HG03469 (cell line): Measurements from ENCODE around the gene CUBN.
"Not testable (repeated sequence)": the region's sequence is repeated elsewhere in the genome, so short reads cannot be mapped to it uniquely, and the experiment has no call there.

Source experiments
- ATAC-seq: cut with Tn5 transposase; IDR thresholded peaks from one replicate; pipeline ENCODE4 v1.9.1; 2021; ENCODE audit warnings: mild to moderate bottlenecking, moderate library complexity, moderate number of reproducible peaks; ENCODE audit not compliant: unreplicated experiment

Gene CUBN

DNA sequence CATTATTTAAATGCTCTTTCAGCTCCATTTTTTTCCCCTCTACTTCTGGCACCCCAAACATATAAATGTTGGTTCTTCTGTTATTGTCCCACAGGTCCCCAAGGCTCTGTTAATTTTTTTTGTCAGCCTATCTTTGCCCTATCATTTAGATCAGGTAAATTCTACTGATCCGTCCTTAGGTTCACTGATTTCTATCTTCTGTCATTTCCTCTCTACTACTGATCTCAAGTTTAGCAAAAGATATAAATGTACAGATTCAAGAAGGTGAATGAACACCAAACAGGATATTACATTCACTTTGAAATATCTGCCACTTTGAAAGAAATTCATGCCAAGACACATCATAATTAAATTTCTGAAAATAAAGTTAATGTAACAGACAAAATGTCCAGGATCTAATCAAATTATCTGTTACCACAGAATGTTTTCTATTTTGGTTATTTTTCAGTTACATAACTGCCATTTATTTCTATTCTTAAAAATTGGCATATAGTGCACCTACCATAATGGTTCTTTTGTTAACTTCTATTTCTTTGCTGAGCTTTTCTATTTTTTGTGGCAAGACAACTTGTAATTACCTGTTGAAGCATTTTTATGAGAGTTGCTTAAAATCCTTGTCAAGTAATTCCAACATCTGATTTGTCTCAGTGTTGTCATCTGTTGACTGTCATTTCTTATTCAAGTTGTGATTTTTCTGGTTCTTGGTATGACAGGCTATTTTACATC, 12.1 kb upstream of the CUBN start:
- ATAC-seq = no peak

DNA sequence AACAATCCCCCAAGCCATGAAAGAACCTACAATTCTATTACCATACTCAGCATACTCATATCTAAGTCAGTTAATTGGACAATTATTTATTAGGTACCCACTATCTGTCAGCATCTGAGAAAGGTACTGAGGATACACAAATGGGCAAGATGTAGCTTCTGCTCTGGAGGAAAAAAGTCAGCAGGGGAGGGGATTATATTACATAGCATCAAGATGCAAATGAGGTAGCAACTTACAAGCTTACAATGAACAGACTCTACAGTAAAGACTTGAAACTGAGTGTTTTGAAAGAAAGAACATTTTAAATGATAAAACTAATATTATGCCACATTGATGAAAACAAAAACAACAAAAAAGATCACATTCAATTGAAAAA, 10.8 kb upstream of the CUBN start:
- no peak for ATAC-seq

DNA sequence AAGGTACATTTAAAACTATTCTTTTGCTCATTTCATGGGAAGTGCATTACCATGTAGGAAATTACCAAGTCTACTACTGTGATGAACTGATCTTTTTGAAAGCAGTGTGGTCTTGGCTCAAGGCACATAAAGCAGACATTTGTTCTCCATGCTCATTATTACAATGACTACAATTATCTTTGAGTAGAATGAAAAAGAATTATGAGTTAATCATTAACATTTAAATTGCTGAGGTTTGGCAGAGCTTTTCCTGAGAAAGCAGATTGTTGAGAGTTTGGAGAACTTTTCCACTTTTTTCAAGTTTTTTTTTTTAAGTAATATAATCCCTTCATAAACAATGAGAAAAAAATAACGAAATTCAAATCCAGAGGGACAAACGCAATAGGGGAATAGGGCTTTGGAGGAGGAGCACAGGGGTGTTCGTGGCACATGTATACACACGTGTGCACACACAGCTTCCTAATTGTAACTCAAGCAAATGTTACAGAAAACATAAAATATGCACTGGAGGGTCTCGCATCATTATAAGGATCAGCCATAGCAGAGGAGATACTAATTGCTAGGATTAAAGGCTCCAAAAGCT, 8.9 kb upstream of the CUBN start:
- no peak for ATAC-seq

DNA sequence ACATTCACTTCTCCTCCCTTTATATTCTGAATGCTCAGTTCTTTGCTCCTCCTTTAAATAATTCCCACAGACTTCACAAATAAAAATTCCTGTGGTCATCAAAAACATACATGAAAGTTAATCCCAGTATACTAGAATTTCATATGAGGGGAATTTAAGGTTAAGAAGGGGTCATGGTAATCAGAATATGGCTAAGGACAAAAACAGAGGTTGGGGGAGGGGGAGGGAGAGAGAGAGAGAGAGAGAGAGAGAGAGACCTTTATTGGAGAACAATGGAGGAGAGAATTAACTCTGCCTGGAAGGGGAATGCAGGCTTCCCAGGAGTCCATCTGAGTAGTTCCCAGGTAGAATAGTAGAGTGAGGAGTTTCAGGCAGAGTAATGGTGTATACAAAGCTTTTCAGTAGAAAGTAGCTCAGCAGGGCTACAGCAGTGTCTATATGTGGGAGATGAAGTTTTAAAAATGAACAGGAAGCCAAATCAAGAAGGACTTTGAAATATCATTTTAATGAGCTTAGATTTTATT, 5.2 kb upstream of the CUBN start:
- ATAC-seq = no peak

DNA sequence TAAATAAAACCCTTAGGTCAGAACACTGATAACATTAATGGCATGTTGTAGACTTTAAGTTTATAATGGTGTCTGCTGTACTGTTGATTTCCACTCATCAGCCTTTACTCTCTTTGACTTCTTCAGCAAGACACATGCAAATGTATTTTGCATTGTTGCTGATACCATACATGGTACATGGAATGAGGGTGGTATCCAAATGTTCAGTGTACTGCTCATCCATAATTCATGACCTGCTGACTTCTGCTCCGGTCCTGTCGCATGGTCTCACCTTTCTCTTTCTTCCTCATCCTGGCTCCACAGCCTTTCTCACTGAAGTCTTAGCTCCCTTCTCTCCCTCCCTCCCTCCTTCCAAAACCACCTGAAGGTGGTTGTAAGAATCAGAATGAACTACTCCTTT, 4.7 kb upstream of the CUBN start:
- no peak for ATAC-seq

DNA sequence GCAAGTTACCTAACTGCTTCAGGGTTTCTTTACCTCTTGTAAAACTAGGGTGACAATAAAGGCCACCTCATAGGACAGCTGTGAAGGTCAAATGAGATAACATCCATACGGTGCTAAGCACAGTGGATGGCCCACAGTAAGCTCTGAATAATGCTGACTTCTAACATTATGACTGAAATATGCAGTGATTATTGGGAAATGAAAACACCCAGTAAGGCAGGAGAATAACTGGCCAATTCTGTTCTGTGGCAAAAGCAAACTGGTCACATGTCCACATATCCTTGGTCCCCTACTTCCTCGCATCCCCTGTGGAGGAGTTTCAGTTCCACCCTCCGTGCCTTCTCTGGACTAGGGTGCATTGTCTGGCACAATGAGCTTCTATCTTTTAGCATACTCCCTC, 1.4 kb downstream of the CUBN start:
- no peak for ATAC-seq

DNA sequence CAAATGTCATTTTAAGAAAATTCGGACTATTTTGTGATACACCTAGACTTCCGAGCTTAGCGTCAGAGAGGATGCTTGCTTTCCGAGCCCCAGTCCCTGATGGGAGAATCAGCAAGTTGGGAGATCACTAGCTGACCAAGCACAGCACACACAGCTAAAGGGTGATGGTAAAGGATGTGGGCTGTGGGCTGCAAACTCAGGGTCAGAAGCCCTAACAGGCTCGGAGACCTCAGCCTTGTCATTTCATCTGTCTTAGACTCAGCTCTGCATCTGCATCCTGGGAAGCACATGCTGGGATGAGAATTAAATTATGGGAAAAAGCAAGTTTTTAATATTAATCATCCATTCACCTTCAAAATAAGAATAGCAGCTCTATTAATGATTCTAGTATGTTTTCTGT, 3.3 kb downstream of the CUBN start:
- no peak for ATAC-seq

DNA sequence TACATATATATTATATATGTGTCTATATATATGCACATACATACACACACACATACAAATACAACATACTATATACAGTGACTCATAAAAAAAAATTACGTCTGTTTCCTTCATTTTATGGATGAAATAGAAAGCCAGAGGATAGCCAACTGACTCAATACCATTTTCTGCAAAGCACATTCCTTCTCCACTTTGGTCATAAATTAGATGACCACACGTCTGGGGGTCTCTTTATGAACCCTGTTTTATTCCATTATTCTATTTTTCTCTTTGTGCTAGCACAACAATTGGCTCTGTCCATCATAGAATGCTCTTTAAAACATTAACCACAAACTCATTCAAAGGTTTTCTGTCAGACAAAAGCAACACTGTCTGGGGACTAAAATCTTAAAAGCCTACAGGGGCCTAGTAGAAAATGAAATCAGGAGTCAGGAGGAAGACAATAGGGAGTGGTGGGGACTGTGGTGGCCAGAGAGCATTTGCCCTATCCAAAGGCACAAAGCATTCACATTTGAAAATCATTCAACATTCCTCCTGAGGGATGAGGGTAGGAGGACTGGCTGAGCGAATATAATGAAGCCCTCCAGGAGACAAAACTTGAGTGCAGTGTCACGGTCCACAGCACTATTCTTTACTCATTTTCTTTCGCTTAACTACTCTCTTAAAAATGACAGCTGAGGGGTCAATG, 4.3 kb downstream of the CUBN start:
- ATAC-seq = no peak

DNA sequence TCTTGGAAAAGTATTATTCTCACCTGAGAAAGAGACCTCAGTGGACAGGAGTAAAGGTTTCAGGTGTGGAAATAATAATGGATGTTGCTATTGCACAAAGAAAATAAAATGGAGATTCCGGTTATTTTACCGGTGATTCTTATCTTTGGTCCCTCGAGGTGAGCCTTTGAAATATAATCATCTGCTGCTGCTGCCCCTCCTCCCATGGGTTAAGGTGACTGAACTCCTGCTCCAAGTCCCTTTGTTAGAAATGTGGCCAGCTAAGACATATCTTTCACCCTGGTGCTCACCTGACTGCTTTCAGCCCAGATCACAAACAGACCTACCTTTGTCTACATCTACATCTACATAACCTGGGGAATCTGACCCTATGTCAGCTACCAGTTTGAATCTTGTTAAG, 5.7 kb downstream of the CUBN start:
- no peak for ATAC-seq

DNA sequence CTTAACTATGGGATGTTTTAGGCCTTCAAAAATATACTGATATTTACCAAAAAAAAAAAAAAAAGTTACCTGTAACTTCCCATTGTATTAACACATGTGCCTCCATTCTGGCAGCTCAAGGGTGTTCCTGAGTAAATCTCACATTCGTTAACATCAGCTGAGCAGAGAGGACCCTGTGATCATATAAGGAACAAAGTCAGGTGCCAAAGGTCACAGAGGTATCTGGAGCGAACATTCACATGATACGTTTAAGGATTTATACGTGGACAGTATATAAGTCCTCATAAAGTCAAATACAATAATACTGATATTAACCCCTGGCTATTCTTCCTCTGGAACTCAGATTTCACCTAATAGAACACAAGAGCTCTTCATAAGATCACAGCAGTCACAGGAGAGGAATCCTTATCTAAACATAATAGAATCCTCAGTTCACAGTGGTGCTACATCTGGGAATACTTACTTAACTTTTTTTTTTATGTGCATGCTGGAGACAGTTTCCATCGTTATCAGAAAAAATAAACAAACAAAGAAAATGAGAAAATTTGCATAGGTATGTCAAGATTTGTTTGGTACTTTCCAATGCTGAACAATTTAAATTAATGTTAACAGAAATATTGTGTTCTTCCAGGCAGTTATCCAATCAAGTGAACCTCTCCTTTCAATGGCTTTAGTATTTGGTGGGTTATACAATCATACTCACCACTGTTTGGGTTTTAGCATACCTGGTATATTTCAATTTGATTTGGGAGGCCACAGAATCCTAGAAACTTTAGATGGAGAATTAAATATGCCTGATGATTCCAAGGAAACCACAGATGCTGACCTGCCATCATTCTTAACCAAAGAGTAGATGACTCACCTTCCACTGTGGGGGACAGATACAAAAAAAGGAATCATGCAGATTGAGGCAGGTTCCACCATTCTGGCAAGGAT, 6.6 kb downstream of the CUBN start:
- ATAC-seq = no peak

DNA sequence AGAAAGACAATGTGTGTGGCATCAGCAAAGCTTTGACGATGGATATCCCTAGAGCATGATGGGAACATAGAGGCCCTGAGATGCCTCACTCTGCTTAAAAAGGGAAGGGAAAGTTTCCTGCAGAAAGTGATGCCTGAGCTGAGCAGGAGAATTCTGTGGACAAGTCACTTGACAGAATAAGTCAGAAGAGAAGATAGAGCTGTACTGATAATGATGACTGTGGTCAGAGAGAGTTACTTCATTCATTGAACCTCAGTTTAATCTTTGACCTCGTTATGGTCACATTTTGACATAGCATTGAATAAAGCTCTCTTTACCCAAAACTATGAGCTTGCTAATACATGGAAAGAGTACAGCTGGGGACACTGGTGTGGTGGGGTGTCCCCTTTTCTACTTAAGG, 7.6 kb downstream of the CUBN start:
- ATAC-seq = no peak

DNA sequence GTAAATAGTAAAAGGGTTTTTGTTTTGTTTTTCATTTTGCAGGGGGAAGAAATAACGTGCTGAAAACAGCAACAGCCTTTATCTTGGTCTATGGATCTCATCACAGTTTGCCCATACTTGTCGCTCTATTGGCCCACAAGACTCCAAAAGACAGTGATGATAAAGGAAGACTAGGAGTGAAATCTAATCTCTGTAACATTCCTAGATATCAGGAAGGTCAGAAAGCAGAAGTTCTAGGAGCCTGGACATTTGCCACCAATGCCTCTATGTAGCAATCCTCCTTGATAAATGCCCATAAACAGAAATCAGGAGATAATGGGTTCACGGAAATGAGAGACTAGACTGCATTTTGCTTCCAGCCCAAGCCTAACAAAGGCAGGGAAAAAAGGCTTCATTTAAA, 8.9 kb downstream of the CUBN start:
- ATAC-seq = no peak

DNA sequence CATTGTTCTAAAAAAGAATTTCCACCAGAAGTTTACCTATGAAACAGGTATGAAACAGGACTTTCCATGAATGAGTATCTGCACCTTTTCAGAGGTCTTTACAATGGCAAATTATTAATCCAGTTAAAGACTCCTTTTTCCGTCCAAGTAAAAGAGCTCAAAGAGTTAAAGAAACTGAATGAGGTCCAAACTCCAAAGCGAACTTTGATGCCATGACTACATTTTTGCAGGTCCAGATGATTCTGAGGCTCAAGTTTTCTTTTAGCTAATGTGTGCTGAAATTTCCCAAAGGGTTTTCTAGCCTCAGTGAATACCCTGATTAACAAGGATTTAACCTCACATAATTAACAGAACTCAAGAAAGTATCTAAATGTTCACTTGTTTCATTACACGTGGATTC, 9.8 kb downstream of the CUBN start:
- no peak for ATAC-seq

DNA sequence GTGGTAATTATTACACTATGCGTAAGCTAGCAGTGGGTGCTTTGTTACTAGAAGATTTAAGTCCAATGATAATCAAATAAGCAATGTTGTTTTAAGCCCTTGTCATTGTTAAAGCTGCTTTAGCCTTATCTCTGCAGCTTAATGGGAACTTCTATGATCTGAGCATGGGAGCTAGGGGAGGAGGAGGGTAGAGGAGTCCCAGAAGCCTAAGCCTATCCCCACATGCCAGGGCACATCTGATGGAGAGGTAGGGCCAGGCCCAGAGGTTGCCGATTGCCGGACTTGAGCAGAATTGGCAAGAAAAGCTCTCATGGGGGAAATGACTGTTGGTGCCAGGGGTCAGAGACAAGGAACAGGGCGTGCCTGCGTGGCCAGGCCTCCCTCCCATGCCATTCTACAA, 13.4 kb downstream of the CUBN start:
- no peak for ATAC-seq

DNA sequence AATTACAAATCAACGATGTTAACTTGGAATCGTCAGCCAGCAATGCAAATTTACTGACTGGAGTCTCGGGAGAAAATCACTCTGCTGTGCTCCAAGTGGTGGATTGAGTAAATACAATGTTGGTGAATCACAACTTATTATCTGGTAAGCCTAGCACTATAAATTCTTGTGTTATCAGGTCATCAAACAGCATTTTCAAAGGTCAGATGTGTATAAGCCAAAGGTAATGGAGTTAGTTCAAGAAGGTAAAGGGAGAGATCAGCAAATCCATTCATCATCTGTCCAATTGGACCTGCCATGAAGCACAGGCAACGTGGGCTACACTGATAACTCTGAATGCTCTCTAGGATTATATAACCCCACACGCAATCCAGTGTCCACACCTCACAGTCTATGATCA, 13.9 kb downstream of the CUBN start:
- ATAC-seq = no peak

DNA sequence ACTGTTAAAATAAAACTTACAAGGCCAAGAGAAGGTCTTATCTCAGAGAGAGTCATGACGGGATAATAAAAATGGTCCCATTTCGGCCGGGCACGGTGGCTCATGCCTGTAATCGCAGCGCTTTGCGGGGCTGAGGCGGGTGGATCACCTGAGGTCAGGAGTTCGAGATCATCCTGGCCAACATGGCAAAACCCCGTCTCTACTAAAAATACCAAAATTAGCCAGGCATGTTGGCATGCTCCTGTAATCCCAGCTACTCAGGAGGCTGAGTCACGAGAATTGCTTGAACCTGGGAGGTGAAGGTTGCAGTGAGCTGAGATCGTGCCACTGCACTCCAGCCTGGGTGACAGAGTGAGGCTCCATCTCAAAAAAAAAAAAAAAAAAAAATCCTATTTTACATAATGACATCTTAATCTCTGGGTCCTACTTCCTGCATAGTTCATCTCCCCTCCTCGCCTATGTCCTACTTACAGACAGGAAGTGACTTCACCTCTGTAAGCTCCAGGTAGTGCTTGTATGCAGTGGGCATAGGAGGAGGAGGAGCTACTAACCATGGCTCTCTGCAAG, 14.7 kb downstream of the CUBN start:
- ATAC-seq = not testable (repeated sequence)

DNA sequence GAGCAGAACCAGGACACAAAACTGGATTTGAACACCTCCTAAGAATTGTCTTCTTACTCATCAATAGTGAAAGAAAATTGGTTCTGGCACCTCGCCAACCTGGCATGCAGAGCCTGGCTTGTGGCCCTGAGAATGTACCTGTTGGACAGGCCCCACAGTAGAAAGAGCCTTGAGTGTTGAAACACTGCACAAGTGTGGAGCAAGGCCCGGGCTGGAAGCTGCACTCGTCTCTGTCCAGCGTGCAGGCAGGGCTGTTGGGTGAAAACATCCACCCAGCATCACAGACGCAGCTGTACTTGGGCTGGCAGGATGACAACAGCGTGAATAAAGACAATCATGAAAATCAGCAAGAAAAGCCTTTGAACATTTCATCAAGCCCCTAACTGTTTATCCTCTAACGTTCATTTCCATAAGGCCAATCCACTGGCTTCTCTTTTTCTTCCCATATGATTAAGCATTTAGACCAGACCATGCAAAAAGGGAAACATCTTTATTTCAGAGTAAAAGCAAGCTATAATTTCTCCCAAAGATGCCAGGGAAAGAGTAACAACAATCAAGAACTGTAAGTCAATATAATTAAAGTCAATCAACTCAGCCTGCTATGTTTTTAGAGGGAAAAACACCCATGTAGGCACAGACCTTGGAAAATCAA, 15.6 kb downstream of the CUBN start:
- no peak for ATAC-seq

DNA sequence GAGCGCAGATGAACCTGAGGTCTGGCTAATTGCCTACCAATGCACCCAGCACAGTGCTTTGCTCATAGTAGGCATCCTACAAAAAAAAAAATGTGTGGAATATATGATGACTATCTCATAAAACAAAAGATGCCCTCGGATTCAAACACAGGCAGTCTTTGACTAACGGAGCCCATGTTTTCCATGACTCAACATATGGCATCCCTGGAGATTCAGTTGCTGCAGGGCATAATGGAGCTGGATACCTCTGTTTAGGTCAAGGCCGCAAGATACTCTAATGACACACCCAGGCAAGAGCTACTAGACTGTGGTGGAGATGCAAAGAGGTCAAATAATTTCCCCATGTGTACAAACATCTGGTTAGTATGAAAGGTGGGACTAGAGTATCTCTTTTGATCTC, 16.3 kb downstream of the CUBN start:
- no peak for ATAC-seq

DNA sequence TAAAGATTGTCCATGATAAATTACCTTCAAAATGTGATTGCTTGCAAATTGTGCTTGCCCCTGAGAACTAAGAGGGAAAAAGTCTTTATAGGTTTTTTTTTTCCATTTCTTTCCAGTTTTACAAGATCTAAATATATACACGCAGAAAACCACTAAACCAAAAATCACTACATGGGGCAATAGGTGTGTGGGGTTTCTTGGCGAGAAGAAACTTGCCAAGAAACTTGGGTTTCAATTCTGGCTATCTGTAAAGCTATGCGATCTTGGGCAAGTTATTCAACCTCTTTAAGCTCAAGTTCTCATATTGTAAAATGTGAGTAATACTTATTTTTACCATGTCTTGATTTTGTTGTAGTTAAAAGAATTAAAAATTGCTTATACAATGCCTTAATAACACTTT, 17.0 kb downstream of the CUBN start:
- no peak for ATAC-seq

DNA sequence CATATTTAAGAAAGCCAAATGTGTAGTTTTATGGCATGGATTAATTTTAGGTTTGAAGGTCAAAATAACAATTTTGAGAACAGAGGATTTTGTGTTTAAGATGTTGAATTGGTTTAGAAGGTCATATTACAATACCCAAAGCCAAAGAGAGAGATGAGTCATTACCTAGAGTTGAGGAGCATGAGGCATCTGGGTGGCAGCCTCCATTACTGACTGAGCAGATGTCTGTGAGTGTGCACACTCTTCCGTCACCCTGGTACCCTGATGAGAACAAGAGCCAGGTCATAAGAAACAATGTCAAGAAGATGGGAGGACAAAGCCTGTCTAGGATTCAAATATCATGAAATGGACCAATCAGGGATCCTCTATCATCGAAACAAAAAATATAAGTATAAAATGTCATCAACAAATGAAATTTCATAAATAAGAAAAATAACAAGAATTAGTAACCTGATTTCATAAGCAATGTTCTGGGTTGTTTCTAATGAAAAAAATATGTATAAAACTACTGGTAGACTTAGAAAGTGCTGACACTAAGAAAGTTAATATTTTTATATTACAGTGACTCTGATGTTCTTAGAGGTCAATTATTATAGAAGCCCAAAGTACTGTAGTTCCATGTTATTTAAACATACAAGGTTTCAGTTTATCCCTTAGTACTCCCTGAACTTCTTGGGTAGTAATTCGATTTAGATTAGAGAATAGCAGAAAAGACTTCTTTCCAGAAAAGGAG, 20.0 kb downstream of the CUBN start:
- ATAC-seq = no peak
